Inferior parietal cortex (tissue), 1 donor: ENCODE results near the gene MDN1.
A peak's percentile ranks its signal among the peaks of the same experiment; 100 is the strongest.

Experiments
- DNase-seq: peaks from one replicate; pipeline ENCODE4 v3.0.0-alpha.2; 2016; ENCODE audit errors: extremely low spot score

Gene MDN1

GRCh38 chr6:89605861-89606260 lies 213.7 kb downstream of the MDN1 start:
- no peak for DNase-seq

GRCh38 chr6:89604653-89605052 lies 214.9 kb downstream of the MDN1 start:
- no peak for DNase-seq

GRCh38 chr6:89602166-89602565 lies 217.4 kb downstream of the MDN1 start:
- DNase-seq = no peak

GRCh38 chr6:89599727-89600126 lies 219.9 kb downstream of the MDN1 start:
- no peak for DNase-seq

- peak; percentile 22 for DNase-seq
Measured at GRCh38 chr6:89597988-89598387, 221.6 kb downstream of the MDN1 start.

- DNase-seq = no peak
Measured at GRCh38 chr6:89597372-89597771, 222.2 kb downstream of the MDN1 start.

- DNase-seq = no peak
Measured at GRCh38 chr6:89596484-89596883, 223.1 kb downstream of the MDN1 start.

- DNase-seq = no peak
Measured at GRCh38 chr6:89596056-89596455, 223.5 kb downstream of the MDN1 start.
